HG02840 (cell line): Measurements from ENCODE around the gene ZNF532.
"Not testable (repeated sequence)": the region's sequence is repeated elsewhere in the genome, so short reads cannot be mapped to it uniquely, and the experiment has no call there.

ENCODE experiments used
- ATAC-seq: cut with Tn5 transposase; IDR thresholded peaks from one replicate; pipeline ENCODE4 v1.9.1; 2021; ENCODE audit warnings: mild to moderate bottlenecking, moderate library complexity, moderate number of reproducible peaks; ENCODE audit not compliant: unreplicated experiment, low FRiP score

ZNF532 gene

GRCh38 chr18:58847383-58848071, 17.1 kb upstream of the ZNF532 start:
- no peak for ATAC-seq

- no peak for ATAC-seq
Observed at GRCh38 chr18:58848685-58849084, 16.0 kb upstream of the ZNF532 start.

GRCh38 chr18:58850786-58851469, 13.7 kb upstream of the ZNF532 start:
- ATAC-seq, result no peak

GRCh38 chr18:58851856-58852255, 12.8 kb upstream of the ZNF532 start:
- ATAC-seq, result no peak

GRCh38 chr18:58852629-58853028, 12.0 kb upstream of the ZNF532 start:
- ATAC-seq, result no peak

GRCh38 chr18:58853561-58853960, 11.1 kb upstream of the ZNF532 start:
- ATAC-seq, result no peak

- not testable (repeated sequence) for ATAC-seq
Observed at GRCh38 chr18:58855521-58855920, 9.2 kb upstream of the ZNF532 start.

- ATAC-seq, result no peak
Observed at GRCh38 chr18:58856881-58857280, 7.8 kb upstream of the ZNF532 start.

GRCh38 chr18:58858591-58859468, 5.8 kb upstream of the ZNF532 start:
- ATAC-seq, result no peak

- no peak for ATAC-seq
Observed at GRCh38 chr18:58859907-58860306, 4.8 kb upstream of the ZNF532 start.

GRCh38 chr18:58860747-58861231, 3.9 kb upstream of the ZNF532 start:
- no peak for ATAC-seq

- ATAC-seq, result no peak
Observed at GRCh38 chr18:58861353-58861752, 3.3 kb upstream of the ZNF532 start.

- no peak for ATAC-seq
Observed at GRCh38 chr18:58861861-58862301, 2.8 kb upstream of the ZNF532 start.

- ATAC-seq, result no peak
Observed at GRCh38 chr18:58862356-58862755, 2.3 kb upstream of the ZNF532 start.

- ATAC-seq, result no peak
Observed at GRCh38 chr18:58862851-58863538, 1.7 kb upstream of the ZNF532 start.

- ATAC-seq, result no peak
Observed at GRCh38 chr18:58863539-58864145, 1.0 kb upstream of the ZNF532 start.

- no peak for ATAC-seq
Observed at GRCh38 chr18:58865033-58865590, 435 bp downstream of the ZNF532 start.

GRCh38 chr18:58865701-58866065, 1.0 kb downstream of the ZNF532 start:
- ATAC-seq, result no peak

GRCh38 chr18:58866066-58866772, 1.5 kb downstream of the ZNF532 start:
- ATAC-seq, result no peak
